NCI-H82 treated with DMSO at 0.1 percent for 48 hours (cell line): ENCODE data around the gene FECH.

ENCODE experiments used
- DNase-seq: peaks from one replicate; lab custom pipeline; 2025; ENCODE audit not compliant: unreplicated experiment; lab: John Stamatoyannopoulos, UW

FECH gene

GRCh38 chr18:57581301-57581934 is 5.1 kb downstream of the FECH start:
- no peak for DNase-seq

- DNase-seq, result no peak
Observed at GRCh38 chr18:57579934-57580333, 6.6 kb downstream of the FECH start.

GRCh38 chr18:57576316-57576715 is 10.2 kb downstream of the FECH start:
- peak; percentile 42 for DNase-seq

GRCh38 chr18:57575542-57575941 is 11.0 kb downstream of the FECH start:
- no peak for DNase-seq

GRCh38 chr18:57574866-57575265 is 11.6 kb downstream of the FECH start:
- no peak for DNase-seq

- DNase-seq, result no peak
Observed at GRCh38 chr18:57570162-57570561, 16.3 kb downstream of the FECH start.

GRCh38 chr18:57569133-57569532 is 17.4 kb downstream of the FECH start:
- no peak for DNase-seq

- DNase-seq, result peak; percentile 88
Observed at GRCh38 chr18:57561728-57562423, 24.6 kb downstream of the FECH start.

- no peak for DNase-seq
Observed at GRCh38 chr18:57561261-57561660, 25.2 kb downstream of the FECH start.

GRCh38 chr18:57559314-57559713 is 27.2 kb downstream of the FECH start:
- DNase-seq, result peak; percentile 6

- no peak for DNase-seq
Observed at GRCh38 chr18:57555134-57555533, 31.4 kb downstream of the FECH start.

- DNase-seq, result no peak
Observed at GRCh38 chr18:57550510-57550909, 36.0 kb downstream of the FECH start.

GRCh38 chr18:57547260-57547659 is 39.2 kb downstream of the FECH start:
- DNase-seq, result no peak

GRCh38 chr18:57544936-57545660 is 41.4 kb downstream of the FECH start:
- no peak for DNase-seq

- no peak for DNase-seq
Observed at GRCh38 chr18:57543560-57543959, 42.9 kb downstream of the FECH start.

- peak; percentile 22 for DNase-seq
Observed at GRCh38 chr18:57542812-57543427, 43.6 kb downstream of the FECH start.

GRCh38 chr18:57542126-57542525 is 44.4 kb downstream of the FECH start:
- no peak for DNase-seq

- DNase-seq, result no peak
Observed at GRCh38 chr18:57539702-57540101, 46.8 kb downstream of the FECH start.

GRCh38 chr18:57538614-57539013 is 47.9 kb downstream of the FECH start:
- DNase-seq, result no peak

- no peak for DNase-seq
Observed at GRCh38 chr18:57534511-57534909, 52.0 kb downstream of the FECH start.

- no peak for DNase-seq
Observed at GRCh38 chr18:57533868-57534510, 52.5 kb downstream of the FECH start.
